Endothelial cell of hepatic sinusoid (primary cell): ENCODE measurements around the gene PLIN5.
"Not testable (repeated sequence)": the region's sequence is repeated elsewhere in the genome, so short reads cannot be mapped to it uniquely, and the experiment has no call there.

Experiments used
- in situ Hi-C: cut with HindIII; loops from 2 replicates; pipeline ENCODE4 v1.10.0; 2017; ENCODE audit warnings: low sequenced_read_pairs

Gene PLIN5

DNA sequence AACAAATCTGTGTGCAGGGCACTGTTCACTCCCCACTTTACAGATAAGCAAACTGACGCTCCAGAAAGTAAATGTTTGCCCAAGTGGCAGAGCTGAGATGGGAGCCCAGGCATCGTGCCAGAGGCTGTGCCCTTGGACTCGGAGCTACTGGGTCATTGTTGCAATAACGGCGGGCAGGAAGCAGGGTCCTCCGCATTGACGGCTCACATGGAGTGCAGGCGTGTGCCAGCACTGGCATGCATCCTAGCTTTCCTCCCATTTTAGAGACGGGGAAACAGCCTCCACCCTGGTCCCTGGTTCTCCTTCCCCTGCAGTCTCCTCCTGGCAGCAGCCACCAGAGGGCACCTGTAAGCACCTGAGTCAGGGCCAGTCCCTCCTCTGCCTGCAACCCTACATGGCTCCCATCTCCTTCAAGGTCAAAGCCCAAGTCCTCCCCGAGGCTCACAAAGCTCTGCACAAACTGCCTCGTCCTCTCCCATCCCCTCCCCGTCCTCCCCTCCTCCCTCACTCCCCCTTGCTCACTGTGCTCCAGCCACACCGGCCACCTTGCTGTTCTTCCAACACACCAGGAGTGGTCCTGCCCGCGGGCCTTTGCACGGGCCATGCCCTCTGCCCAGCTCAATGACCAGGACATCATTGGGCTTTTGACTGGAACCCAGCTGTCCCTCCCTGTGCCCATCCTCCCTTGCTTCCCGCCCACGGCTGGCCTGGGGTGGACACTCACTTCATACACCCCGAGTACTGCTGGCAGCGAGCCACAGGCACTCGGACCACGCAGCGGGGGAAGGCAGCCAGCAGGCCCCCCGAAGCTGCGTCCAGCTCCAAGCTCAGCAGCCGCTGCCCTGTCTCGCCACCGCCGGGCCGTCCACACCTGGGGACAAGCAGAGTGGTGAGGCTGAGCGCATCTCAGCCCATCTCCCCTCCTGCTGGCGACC is 12.5 kb upstream of the PLIN5 start:
- in situ Hi-C loops: no loop called here

DNA sequence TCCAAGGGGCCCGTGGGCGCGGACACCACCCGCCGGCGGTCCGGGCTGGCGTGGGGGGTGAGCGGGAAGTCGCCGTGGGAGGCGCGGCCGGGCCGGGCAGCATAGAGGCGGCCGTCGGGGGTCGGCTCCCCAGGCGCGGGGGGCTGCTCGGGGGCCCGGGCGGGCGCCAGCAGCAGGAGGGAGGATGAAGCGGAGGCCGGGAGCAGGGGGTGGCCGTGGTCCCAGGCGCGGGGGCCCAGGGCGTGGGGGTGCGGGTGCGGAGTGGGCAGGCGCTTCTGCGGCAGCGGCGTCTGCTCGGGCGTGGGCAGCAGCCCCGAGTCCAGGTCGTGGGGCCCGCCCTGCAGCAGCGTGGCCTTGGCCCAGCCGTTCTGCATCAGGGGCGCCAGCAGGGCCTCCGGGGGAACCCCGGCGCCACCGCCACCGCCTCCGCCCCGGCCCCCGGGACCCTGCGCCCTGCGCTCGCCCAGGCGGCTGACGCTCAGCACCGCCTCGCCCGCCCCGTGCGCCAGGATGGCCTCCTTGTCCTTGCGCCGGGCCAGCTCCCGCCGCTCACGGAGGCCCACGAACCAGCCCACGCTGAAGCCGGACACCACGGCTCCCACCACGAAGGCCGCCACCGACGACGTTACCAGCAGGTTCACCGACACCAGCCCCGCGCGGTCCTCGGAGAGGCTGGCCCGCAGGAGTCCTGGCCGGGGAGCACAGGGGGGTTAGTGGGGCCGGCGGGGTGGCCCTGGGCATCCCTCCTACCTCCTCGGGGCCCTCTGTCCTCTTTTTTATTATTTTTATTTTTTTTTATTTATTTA is 9.0 kb upstream of the PLIN5 start:
- in situ Hi-C loops: no loop called here

DNA sequence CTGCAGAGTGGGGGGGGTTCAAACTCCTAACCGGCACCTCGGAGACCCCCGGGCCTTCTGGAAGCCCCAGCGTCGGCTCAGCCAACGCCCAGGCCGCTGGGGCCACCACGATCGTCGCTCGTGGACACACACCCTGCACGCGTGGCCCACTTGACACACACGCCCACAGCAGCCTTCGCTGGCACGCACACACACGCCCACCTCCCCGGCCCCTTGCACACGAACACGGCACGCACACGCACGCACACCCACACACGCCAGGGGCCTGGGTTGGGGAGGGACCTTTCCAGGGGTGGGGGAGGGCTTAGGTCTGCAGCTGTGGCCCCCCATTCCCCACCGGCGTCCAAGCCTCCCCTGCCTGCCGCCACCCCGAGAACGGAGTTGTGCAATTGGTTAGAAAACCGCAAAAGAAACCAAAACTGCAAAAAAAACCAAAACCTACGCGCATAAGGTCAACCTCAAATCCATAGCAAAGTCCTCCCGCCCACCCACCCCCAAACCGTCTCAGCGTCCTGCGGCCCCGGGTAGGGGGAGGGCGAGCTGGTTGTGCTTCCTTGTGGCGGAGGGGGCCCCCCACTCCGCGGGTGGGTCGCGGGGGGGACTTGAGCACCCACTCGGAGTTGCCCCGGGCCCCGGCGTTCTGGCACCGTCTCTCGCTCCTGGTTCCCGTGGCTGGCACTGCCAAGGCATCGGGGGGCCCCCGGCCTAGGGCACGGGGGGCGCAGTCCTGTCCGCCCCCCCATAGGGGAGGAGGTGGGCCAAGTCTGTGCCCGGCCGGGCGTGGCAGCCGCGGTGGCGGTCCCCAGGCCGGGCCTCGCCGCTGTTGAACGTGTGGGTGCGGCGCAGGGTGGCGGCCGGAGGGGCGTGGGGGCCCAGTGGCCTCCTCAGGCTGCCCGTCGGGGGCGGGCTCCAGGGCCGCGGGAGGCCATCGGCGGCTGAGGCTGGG is 8.1 kb upstream of the PLIN5 start:
- in situ Hi-C loops: no loop called here

DNA sequence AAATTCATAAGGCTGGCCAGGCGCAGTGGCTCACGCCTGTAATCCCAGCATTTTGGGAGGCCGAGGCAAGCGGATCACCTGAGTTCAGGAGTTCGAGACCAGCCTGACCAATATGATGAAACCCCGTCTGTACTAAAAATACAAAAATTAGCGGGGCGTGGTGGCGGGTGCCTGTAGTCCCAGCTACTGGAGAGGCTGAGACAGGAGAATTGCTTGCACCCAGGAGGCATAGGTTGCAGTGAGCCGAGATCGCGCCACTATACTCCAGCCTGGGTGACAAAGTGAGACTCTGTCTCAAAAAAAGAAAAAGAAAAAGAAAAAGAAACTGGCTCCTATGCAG is 6.8 kb upstream of the PLIN5 start:
- in situ Hi-C loops: not testable (repeated sequence)

DNA sequence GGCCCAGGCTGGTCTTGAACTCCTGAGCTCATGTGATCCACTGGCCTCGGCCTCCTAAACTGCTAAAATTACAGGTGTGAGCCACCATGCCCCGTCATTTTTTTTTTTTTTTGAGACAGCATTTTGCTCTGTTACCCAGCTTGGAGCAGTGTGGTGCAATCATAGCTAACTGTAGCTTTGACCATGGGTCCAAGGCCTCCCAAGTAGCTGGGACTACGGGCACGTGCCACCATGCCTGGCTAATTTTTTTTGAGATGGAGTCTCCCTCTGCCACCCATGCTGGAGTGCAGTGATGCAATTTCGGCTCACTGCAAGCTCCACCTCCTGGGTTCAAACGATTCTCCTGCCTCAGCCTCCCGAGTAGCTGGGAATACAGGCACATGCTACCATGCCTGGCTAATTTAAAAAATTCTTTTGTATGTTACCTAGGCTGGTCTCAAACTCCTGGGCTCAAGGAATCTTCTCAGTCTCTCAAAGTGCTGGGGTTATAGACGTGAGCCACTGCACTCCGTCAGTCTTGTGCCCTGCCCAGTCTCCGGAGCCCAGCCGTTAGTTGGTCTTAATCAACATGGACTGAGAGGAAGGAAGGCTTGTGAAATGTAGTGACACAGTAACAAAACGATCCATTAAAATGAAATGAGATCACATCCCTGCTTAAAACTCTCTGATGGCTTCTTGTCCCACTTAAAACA is 6.2 kb upstream of the PLIN5 start:
- in situ Hi-C loops: no loop called here

DNA sequence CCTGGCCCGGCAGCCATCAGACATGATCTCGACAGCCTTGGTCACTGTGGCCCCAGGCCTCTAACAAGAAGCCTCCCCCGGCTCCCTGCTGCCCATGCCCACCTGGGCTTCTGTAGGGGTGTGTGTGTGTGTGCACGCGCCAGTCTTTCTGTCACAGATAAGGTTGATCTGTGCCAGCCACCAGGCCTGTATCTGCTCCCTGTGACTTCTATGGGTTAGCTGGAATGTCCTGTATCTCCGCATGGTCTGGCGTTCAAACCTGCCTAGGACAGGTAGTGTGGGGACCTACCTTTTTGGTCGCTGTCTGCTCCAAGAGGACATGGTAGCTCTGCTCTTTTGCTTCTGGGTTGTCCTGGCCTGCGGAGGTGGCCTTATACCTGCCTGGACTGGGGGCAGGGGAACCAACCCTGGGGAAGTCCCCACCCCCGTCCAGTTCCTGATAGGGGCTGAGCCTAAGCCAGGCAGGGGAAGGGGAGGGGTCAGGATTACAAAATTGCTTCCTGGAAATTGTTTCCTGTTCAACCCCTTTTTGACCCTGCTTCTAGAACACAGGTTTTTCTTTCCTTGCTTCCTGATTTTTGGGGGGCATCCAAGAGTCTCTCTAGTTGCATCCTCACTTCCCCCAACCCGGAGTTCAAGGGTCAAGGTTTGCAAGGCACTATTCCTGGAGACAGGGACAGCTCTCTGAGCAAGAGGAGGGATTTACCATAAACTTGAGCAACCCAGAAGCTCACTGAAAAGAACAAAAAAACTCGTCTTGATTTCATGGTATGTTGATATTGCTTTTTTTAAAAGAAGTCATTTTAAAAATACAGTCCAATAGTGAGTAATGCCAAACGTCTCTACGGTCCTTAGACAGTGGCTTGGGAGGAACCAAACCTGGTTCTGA is 4.9 kb upstream of the PLIN5 start, which contains the start of gene LRG1:
Gene LRG1 (minus strand): TSS at position 344 of the 889 bp plus-strand sequence. CDS start 23 bp downstream, at position 321.
- in situ Hi-C loops: no loop called here

DNA sequence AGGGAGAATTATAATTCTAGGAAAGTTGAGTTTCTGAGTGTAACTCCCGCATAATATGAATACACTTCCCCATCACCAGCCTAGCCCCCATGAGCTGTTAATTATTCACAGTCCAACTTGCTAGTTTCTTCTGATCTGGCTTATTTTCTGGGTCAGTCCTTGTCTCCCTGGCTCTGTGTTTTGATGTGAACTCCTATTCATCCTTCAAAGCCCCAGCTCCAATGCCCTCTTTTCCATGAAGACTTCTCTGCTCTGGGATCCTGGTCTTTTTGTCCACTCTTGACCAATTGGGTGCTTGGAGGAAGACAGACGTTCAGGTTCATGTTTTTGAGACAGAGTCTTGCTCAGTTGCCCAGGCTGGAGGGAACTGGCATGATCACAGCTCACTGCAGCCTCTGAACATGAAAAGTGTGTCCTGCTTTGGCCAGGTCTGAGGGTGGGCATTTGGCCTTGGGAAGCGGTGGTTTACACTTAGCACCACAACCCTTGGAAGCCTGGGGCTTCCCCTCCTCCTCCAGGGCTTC is 4.2 kb upstream of the PLIN5 start:
- in situ Hi-C loops: no loop called here

DNA sequence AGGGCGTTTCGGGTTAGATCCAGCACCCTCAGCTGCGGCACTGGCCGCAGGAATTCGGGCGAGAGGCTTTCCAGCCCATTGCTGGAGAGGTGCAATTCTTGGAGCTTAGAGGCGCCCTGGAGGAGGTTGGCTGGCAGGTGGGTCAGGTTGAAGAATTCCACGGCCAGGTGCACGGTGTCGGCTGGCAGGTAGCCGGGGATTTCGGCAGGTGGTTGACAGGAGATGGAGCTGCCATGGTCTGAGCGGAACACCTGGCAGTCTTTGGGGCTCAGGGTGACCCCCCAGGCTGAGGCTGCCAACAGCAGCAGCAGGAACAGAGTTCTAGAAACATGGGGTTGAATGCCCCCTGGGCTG is 3.6 kb upstream of the PLIN5 start:
- in situ Hi-C loops: no loop called here

DNA sequence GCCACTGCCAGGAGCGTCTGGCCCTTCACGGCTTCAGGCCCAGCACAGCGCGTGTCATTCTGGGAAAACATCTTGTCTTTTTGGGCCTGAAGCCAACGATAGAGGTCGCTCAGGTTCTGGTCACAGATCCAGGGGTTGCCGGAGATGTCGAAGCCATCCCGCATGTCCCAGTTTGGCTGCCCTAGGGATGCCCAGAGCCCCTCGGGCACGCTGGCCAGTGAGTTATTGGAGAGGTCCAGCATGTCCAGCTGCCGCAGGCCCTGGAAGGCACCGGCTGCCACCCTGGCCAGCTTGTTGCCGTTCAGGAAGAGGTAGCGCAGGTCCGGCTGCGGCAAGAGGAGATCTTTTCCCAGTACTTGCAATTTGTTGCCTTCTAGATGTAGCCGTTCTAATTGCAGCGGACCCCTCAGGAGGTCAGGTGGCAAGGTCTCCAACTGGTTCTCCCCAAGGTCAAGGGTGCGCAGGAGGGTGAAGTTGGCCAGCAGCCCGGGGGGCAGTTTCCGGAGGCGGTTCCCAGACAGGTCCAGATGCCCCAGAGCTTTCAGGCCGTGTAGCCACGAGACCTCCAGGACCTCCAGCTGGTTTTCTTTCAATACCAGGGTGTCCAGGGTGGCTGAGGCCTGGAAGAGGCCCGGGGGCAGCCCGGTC is 3.1 kb upstream of the PLIN5 start:
- in situ Hi-C loops: no loop called here

DNA sequence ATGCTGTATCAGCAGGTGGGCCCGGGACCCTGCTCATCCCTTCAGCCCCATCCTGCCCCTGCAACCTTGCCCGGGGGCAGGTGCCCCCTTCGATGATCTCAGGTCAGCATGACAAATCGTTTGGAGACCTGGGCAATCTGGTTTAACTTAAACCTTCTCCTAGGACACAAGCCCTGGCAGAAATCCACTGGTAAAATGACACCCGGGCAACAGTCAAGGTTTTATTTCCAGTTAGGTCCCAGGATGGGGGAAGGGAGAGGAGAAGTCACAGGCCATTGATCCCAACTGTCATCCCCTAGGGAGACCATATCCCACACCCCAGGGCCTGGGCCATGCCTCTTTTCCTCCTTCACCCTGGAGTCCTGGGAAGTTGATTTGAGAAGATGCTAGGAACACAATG is 1.8 kb upstream of the PLIN5 start:
- in situ Hi-C loops: no loop called here

DNA sequence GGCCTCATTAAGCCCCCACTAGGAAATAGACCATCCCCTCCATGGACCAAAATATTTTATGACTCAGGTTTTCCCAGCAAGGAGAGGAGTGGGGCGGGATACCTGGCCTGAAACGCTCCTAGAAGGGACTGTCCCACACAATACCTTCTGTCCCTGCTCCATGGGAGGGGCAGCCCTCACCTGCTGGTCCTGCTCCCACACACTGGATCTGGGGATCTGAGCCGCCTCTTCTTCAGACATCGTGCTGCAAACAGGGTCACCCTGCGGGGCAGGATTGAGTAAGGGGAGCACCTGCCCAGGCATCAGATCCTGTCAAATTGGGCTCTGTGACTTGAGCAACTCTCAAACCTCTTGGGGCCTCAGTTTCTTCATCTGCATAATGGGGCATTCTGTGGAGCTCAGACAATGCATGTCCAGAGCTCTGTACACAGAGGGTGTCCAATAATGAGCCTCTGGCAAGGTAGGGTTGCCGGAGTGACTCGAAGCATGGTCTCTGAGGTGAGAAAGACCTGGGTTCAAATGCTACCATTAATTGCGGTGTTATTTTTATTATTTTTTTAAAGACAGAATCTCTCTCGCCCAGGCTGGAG is 1.1 kb downstream of the PLIN5 start:
- in situ Hi-C loops: no loop called here

DNA sequence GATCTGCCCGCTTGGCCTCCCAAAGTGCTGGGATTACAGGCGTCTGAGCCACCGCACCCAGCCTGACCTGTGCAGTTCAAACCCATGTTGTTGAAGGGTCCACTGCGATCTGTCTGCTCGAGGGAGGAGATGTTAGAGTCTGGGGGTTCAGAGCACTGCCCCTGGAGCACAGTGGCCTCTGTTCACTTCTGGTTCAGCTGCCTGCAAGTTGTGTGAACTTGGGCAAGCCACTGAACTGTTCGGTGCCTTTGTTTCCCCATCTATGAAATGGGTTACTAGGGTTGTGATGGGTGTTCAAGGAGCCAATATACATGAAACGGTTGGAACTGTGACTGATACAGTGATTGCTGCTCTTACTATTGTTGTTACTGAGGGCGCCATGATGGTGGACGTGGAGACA is 1.7 kb downstream of the PLIN5 start:
- in situ Hi-C loops: no loop called here

DNA sequence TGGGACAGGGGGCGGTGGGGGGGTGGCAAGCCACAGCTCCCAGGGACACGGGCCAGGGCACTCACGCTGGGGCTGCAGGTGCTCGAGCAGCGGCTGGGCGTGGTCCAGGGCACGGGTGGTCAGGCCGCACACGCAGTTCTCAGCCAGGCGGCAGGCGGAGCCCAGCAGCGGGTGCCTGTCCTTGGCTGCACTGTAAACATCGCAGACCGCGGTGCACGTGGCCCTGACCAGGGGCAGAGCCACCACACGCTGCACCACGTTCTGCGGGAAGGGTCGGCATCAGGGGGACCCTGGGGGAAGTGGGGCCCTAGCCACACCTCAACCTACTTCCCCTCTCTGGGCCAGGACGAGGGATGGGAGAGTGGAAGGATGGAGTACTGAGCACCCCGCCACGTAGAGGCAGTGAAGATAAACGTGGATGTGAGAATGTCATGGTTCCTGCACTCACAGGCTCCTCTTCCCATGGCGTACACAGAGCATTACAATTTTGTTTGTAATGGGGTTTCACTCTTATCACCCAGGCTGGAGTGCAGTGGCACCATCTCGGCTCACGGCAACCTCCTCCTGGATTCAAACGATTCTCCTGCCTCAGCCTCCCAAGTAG is 3.4 kb downstream of the PLIN5 start:
- in situ Hi-C loops: no loop called here

DNA sequence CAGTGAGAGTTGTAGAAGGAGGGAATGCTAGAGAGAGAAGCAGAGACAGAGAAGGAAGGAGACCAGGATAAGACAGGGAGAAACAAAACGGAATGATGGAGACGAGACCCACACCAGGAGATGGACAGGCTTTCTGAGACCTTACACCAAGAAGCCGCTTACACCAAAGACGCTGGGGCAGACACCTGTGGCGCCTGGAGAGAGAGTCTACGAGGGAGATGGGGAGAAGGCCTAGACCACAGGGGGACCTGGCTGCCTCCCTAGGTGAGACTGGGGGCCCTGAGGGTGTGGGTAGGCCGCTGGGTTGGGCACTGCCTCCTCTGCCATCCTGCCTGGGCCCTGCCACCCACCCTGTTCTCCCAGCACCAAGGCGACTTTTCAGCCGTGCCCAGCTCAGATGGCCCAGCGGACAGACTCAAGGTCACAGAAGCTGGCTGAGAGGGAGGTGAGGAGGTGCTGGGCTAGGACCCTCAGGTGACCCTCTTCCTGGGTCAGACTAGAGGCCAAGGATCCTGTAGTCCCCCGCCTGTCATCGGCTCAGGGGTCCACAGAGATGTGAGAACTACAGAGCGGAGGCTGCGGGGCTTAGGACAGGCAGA is 5.0 kb downstream of the PLIN5 start:
- in situ Hi-C loops: loop anchor here (10.0 kb wide), 1 partner anchor 115 kb away; no protein-coding TSS in a partner anchor

DNA sequence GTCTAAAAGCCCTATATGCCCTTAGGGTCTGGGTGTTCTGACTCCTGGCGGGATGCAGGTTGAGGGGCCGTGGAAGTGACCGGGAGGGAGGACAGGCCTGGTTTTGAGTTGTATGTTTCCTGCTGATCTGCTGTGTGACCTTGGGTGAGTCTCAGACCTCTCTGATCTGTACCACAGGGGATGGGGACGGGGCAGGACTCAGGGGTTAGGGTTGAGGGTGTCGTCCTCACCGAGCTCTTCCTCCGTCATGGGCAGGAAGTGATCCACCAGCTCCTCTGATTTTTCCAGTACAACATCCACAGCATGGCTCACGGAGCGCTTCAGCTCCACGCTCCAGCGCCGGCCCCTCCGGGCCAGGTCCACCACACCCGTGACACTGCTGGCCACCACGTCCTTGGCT is 6.2 kb downstream of the PLIN5 start:
- in situ Hi-C loops: loop anchor here (10.0 kb wide), 1 partner anchor 116 kb away; no protein-coding TSS in a partner anchor

DNA sequence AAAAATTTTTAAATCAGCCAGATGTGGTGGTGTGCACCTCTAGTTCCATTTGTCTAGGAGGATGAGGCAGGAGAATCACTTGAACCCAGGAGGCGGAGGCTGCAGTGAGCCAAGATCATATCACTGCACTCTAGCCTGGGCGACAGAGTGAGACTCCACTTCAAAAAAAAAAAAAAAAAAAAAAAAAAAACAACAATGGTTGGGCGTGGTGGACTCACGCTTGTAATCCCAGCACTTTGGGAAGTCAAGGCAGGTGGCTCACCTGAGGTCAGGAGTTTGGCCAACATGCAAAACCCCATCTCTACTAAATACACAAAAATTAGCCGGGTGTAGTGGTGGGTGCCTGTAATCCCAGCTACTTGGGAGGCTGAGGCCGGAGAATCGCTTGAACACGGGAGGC is 7.6 kb downstream of the PLIN5 start:
- in situ Hi-C loops: loop anchor here (10.0 kb wide), 1 partner anchor 117 kb away; no protein-coding TSS in a partner anchor

DNA sequence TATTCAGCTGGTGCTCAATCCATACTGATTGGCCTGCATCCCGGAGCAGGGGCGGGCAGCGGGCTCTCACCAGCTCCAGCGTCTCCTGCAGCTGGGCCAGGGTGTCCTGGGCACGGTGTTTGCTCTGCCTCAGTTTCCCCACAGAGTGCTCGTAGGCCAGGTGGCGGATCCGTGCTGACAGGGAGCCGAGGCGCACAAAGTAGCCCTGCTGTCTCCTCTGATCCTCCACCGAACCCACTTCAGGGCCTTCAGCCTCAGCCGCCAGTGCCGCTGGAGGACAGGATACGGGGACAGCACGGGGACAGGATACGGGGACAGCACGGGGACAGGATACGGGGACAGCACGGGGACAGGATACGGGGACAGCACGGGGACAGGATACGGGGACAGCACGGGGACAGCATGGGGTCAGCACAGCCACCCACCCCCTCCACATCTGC is 9.4 kb downstream of the PLIN5 start:
- in situ Hi-C loops: loop anchor here (10.0 kb wide), 1 partner anchor 119 kb away; no protein-coding TSS in a partner anchor
